BJ (cell line): ENCODE data around the gene ERH. TPM values are rescaled to one million over a fixed set of nuclear protein-coding genes. Genes with fewer than 3 reads are reported as not detected.
"Not testable (repeated sequence)": the region's sequence is repeated elsewhere in the genome, so short reads cannot be mapped to it uniquely, and the experiment has no call there.

Experiments used
- CTCF ChIA-PET: fragments of 350-600 bp; formaldehyde crosslinking; extraction: SDS; loops from one replicate; lab custom pipeline; 2021; ENCODE audit warnings: antibody characterized with exemption, inconsistent platforms; lab: Yijun Ruan, JAX
- POLR2A ChIA-PET: fragments of 300-600 bp; sonication (Branson Sonifier 250); formaldehyde crosslinking; extraction: SDS; loops from one replicate; lab custom pipeline; 2021; ENCODE audit warnings: antibody characterized with exemption; lab: Charles Lee
- DNase-seq: peaks from one replicate; pipeline ENCODE4 v3.0.0-alpha.2; 2011; ENCODE audit warnings: low read depth
- H3K27me3 ChIP-seq: 2 replicates; pipeline ENCODE4 v1.6.0; 2011; ENCODE audit warnings: low read length; ENCODE audit not compliant: control insufficient read depth, insufficient read depth
- H3K36me3 ChIP-seq: 2 replicates; pipeline ENCODE4 v1.5.1; 2011; ENCODE audit warnings: low read length; ENCODE audit not compliant: control insufficient read depth, insufficient read depth
- H3K4me3 ChIP-seq: 2 replicates; pipeline ENCODE4 v1.5.1; 2011; ENCODE audit warnings: low read depth, mild to moderate bottlenecking, control low read depth, low read length
- CTCF ChIP-seq: IDR thresholded peaks from 2 replicates; pipeline ENCODE4 v1.5.1; 2011; ENCODE audit warnings: low read depth, mild to moderate bottlenecking, control low read depth, inconsistent platforms, low read length, moderate library complexity; ENCODE audit not compliant: insufficient read depth
- polyA plus RNA-seq: library from polyadenylated mRNA; depleted of rRNA; stranded (reverse); fragments of >200 nt; gene quantifications from 2 replicates; pipeline ENCODE4 v1.2.3, GENCODE V29; 2011

ERH gene
- polyA plus RNA-seq, 1 experiment = 43.1 TPM

GRCh38 chr14:69424149-69424923, 26.2 kb upstream of the ERH start:
- no peak for TF ChIP-seq CTCF
- peaks cover 3% of the 10 kb centered on the region; the same call in 1 of the 2 replicates for H3K36me3 ChIP-seq
- ChIA-PET CTCF (interaction anchor here (0.6 to 0.8 kb wide), 2 partner anchors 12 to 14 kb away, joined by 3 read pairs; no protein-coding TSS in a partner anchor), POLR2A (interaction anchor here (0.7 kb wide), 1 partner anchor 17 kb away, joined by 7 read pairs; no protein-coding TSS in a partner anchor)
- no peaks in the 10 kb centered on the region for H3K27me3 ChIP-seq
- DNase-seq = no peak
- no peak overlapping the region for H3K4me3 ChIP-seq

- H3K27me3 ChIP-seq = no peaks in the 10 kb centered on the region
- H3K4me3 ChIP-seq = no peak overlapping the region
- CTCF ChIA-PET = interaction anchor here (0.9 to 1.2 kb wide), 2 partner anchors 13 to 18 kb away, joined by 3 read pairs; no protein-coding TSS in a partner anchor
- no peak for DNase-seq
- H3K36me3 ChIP-seq = 0 out of 2 replicates have a peak, but pooled peaks cover 3% of the 10 kb centered on the region
- TF ChIP-seq CTCF = 0 out of 2 replicates have a peak, but pooled peaks have one; percentile 10
- POLR2A ChIA-PET = no interaction called here
Measured at GRCh38 chr14:69423279-69423678, 25.2 kb upstream of the ERH start.

GRCh38 chr14:69416087-69416486, 18.0 kb upstream of the ERH start:
- DNase-seq, CTCF ChIA-PET, H3K27me3 ChIP-seq, H3K4me3 ChIP-seq, POLR2A ChIA-PET, H3K36me3 ChIP-seq: not testable (repeated sequence)

- no peak for DNase-seq
- TF ChIP-seq CTCF = no peak
- Histone ChIP-seq H3K27me3 (no peaks in the 10 kb centered on the region), H3K36me3 (no peaks in the 10 kb centered on the region), H3K4me3 (no peak overlapping the region)
- CTCF ChIA-PET = no interaction called here
- POLR2A ChIA-PET = interaction anchor here (0.7 kb wide), 1 partner anchor 17 kb away, joined by 6 read pairs; no protein-coding TSS in a partner anchor
Measured at GRCh38 chr14:69413483-69413882, 15.4 kb upstream of the ERH start.

GRCh38 chr14:69408331-69408960, 10.3 kb upstream of the ERH start:
- Histone ChIP-seq H3K36me3 (no peaks in the 10 kb centered on the region), H3K27me3 (no peaks in the 10 kb centered on the region), H3K4me3 (no peak overlapping the region)
- POLR2A ChIA-PET = no interaction called here
- no peak for TF ChIP-seq CTCF
- CTCF ChIA-PET = no interaction called here
- no peak for DNase-seq
